HEK293 (cell line): ENCODE measurements around the gene TXN2.

Experiments used
- TF ChIP-seq, protein P1 (sequence below): fragments of 450-650 bp; formaldehyde crosslinking; IDR thresholded peaks from 2 replicates; pipeline ENCODE4 v1.5.1; 2016; ENCODE audit warnings: missing biosample characterization, missing genetic modification characterization
- TF ChIP-seq, protein P2 (sequence below): fragments of 450-650 bp; formaldehyde crosslinking; IDR thresholded peaks from 2 replicates; pipeline ENCODE4 v1.5.1; 2016; ENCODE audit warnings: missing biosample characterization, missing genetic modification characterization
- TF ChIP-seq, protein P3 (sequence below): fragments of 450-650 bp; formaldehyde crosslinking; IDR thresholded peaks from 2 replicates; pipeline ENCODE4 v1.5.1; 2016; ENCODE audit warnings: missing biosample characterization, missing genetic modification characterization
- TF ChIP-seq, protein P4 (sequence below): fragments of 450-650 bp; formaldehyde crosslinking; IDR thresholded peaks from 2 replicates; pipeline ENCODE4 v1.5.1; 2016; ENCODE audit warnings: missing biosample characterization, missing genetic modification characterization

DNA sequence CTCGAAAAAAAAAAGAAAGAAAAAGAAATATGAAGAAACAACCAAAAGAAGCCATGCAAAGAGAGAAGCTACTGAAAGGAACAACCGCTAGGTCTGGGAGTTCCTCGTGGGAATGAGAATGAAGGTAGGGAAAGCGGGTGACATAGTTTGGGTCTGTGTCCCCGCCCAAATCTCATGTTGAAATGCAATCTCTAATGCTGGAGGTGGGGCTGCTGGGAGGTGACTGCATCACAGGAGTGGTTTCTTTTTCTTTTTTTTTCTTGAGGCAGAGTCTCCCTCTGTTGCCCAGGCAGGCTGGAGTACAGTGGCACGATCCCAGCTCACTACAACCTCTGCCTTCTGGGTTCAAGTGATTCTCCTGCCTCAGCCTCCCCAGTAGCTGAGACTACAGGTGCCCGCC is 9.7 kb upstream of the TXN2 start:
- TF ChIP-seq, protein P1, sequence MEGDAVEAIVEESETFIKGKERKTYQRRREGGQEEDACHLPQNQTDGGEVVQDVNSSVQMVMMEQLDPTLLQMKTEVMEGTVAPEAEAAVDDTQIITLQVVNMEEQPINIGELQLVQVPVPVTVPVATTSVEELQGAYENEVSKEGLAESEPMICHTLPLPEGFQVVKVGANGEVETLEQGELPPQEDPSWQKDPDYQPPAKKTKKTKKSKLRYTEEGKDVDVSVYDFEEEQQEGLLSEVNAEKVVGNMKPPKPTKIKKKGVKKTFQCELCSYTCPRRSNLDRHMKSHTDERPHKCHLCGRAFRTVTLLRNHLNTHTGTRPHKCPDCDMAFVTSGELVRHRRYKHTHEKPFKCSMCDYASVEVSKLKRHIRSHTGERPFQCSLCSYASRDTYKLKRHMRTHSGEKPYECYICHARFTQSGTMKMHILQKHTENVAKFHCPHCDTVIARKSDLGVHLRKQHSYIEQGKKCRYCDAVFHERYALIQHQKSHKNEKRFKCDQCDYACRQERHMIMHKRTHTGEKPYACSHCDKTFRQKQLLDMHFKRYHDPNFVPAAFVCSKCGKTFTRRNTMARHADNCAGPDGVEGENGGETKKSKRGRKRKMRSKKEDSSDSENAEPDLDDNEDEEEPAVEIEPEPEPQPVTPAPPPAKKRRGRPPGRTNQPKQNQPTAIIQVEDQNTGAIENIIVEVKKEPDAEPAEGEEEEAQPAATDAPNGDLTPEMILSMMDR, result no peak
- TF ChIP-seq, protein P2, sequence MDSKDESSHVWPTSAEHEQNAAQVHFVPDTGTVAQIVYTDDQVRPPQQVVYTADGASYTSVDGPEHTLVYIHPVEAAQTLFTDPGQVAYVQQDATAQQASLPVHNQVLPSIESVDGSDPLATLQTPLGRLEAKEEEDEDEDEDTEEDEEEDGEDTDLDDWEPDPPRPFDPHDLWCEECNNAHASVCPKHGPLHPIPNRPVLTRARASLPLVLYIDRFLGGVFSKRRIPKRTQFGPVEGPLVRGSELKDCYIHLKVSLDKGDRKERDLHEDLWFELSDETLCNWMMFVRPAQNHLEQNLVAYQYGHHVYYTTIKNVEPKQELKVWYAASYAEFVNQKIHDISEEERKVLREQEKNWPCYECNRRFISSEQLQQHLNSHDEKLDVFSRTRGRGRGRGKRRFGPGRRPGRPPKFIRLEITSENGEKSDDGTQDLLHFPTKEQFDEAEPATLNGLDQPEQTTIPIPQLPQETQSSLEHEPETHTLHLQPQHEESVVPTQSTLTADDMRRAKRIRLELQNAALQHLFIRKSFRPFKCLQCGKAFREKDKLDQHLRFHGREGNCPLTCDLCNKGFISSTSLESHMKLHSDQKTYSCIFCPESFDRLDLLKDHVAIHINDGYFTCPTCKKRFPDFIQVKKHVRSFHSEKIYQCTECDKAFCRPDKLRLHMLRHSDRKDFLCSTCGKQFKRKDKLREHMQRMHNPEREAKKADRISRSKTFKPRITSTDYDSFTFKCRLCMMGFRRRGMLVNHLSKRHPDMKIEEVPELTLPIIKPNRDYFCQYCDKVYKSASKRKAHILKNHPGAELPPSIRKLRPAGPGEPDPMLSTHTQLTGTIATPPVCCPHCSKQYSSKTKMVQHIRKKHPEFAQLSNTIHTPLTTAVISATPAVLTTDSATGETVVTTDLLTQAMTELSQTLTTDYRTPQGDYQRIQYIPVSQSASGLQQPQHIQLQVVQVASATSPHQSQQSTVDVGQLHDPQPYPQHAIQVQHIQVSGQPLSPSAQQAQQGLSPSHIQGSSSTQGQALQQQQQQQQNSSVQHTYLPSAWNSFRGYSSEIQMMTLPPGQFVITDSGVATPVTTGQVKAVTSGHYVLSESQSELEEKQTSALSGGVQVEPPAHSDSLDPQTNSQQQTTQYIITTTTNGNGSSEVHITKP (tag by site-specific recombination), result no peak
- TF ChIP-seq, protein P3, sequence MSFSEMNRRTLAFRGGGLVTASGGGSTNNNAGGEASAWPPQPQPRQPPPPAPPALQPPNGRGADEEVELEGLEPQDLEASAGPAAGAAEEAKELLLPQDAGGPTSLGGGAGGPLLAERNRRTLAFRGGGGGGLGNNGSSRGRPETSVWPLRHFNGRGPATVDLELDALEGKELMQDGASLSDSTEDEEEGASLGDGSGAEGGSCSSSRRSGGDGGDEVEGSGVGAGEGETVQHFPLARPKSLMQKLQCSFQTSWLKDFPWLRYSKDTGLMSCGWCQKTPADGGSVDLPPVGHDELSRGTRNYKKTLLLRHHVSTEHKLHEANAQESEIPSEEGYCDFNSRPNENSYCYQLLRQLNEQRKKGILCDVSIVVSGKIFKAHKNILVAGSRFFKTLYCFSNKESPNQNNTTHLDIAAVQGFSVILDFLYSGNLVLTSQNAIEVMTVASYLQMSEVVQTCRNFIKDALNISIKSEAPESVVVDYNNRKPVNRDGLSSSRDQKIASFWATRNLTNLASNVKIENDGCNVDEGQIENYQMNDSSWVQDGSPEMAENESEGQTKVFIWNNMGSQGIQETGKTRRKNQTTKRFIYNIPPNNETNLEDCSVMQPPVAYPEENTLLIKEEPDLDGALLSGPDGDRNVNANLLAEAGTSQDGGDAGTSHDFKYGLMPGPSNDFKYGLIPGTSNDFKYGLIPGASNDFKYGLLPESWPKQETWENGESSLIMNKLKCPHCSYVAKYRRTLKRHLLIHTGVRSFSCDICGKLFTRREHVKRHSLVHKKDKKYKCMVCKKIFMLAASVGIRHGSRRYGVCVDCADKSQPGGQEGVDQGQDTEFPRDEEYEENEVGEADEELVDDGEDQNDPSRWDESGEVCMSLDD (tag by site-specific recombination), result no peak
- TF ChIP-seq, protein P4, sequence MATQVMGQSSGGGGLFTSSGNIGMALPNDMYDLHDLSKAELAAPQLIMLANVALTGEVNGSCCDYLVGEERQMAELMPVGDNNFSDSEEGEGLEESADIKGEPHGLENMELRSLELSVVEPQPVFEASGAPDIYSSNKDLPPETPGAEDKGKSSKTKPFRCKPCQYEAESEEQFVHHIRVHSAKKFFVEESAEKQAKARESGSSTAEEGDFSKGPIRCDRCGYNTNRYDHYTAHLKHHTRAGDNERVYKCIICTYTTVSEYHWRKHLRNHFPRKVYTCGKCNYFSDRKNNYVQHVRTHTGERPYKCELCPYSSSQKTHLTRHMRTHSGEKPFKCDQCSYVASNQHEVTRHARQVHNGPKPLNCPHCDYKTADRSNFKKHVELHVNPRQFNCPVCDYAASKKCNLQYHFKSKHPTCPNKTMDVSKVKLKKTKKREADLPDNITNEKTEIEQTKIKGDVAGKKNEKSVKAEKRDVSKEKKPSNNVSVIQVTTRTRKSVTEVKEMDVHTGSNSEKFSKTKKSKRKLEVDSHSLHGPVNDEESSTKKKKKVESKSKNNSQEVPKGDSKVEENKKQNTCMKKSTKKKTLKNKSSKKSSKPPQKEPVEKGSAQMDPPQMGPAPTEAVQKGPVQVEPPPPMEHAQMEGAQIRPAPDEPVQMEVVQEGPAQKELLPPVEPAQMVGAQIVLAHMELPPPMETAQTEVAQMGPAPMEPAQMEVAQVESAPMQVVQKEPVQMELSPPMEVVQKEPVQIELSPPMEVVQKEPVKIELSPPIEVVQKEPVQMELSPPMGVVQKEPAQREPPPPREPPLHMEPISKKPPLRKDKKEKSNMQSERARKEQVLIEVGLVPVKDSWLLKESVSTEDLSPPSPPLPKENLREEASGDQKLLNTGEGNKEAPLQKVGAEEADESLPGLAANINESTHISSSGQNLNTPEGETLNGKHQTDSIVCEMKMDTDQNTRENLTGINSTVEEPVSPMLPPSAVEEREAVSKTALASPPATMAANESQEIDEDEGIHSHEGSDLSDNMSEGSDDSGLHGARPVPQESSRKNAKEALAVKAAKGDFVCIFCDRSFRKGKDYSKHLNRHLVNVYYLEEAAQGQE (tag by site-specific recombination), result no peak
